Measurements from ENCODE around the gene DNAJC30.

GRCh38 chr7:73730485-73730884 is 47.2 kb upstream of the DNAJC30 start:
- TF ChIP-seq, protein P1, sequence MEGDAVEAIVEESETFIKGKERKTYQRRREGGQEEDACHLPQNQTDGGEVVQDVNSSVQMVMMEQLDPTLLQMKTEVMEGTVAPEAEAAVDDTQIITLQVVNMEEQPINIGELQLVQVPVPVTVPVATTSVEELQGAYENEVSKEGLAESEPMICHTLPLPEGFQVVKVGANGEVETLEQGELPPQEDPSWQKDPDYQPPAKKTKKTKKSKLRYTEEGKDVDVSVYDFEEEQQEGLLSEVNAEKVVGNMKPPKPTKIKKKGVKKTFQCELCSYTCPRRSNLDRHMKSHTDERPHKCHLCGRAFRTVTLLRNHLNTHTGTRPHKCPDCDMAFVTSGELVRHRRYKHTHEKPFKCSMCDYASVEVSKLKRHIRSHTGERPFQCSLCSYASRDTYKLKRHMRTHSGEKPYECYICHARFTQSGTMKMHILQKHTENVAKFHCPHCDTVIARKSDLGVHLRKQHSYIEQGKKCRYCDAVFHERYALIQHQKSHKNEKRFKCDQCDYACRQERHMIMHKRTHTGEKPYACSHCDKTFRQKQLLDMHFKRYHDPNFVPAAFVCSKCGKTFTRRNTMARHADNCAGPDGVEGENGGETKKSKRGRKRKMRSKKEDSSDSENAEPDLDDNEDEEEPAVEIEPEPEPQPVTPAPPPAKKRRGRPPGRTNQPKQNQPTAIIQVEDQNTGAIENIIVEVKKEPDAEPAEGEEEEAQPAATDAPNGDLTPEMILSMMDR (IDR thresholded peaks at IDR 0.05), result no peak
- no peak for TF ChIP-seq ZFX (IDR thresholded peaks at IDR 0.05; ENCODE audit: borderline replicate concordance)
